ENCODE measurements around the gene COL19A1. TPM values are rescaled to one million over a fixed set of nuclear protein-coding genes. Genes with fewer than 3 reads are reported as not detected.

Gene COL19A1
- total and polyA plus RNA-seq, 9 of the 15 experiments (the other 6 are each of a cell fraction or from before 2014, with no cell fraction given) = not detected

GRCh38 chr6:69827276-69827893 is 39.0 kb upstream of the COL19A1 start (continued):
- no peak for TF ChIP-seq ZNF146 (CRISPR knock-in tag; IDR thresholded peaks at IDR 0.05; ENCODE audit: unreplicated experiment)

- POLR2A ChIA-PET = no interaction called here
- Histone ChIP-seq H3K9me1 (ENCODE audit: control insufficient read depth, insufficient read depth, low read length) (no peaks in the 10 kb centered on the region), H3K36me3 (ENCODE audit: control insufficient read depth, insufficient read depth, low read length) (no peaks in the 10 kb centered on the region), H3K4me2 (ENCODE audit: insufficient read depth, low read length) (no peak overlapping the region), H3K27ac (ENCODE audit: extremely low read depth, low read depth, low read length) (no peak overlapping the region), H4K20me1 (replicated peaks; ENCODE audit: control insufficient read depth, insufficient read depth, low read length) (no peaks in the 10 kb centered on the region), H2AFZ (ENCODE audit: low read depth, low read length) (no peak overlapping the region), H3K4me3 (no peak overlapping the region), H3K27me3 (ENCODE audit: control insufficient read depth in 2 of 2, insufficient read depth in 2 of 2, low read length in 2 of 2) (no peaks in the 10 kb centered on the region; a peak in 1 of 5 replicates), H3K4me1 (replicated peaks in 1 of 2; ENCODE audit: control insufficient read depth in 2 of 2, insufficient read depth in 2 of 2, low read length in 2 of 2) (no peaks in the 10 kb centered on the region), H3K9ac (ENCODE audit: insufficient read depth in 1 of 2, low read depth in 2 of 2, low read length in 2 of 2) (no peak overlapping the region), H3K9me3 (replicated peaks; ENCODE audit: control insufficient read depth, insufficient read depth, low read depth, low read length) (no peaks in the 10 kb centered on the region), H3K79me2 (ENCODE audit: control insufficient read depth, insufficient read depth, low read length) (no peaks in the 10 kb centered on the region)
- in situ Hi-C loops (cut with MboI) (no loop called here), intact Hi-C loops (cut with micrococcal nuclease) (no loop called here)
- CTCF ChIA-PET (ENCODE audit: low intra/inter-chr PET ratio) = no interaction called here
- no peak for FAIRE-seq
- DNase-seq (ENCODE audit: extremely low read depth in 1 of 4, low spot score in 3 of 4) = no peak
- ATAC-seq = no peak
- BruUV-seq (replicated peaks) = no TSS peak
- no peak for TF ChIP-seq BRD9 (IDR thresholded peaks at IDR 0.05; ENCODE audit: low read depth, partially characterized antibody)
- no peak for TF ChIP-seq ZNF589 (CRISPR knock-in tag; IDR thresholded peaks at IDR 0.05; ENCODE audit: low read depth)
- no peak for TF ChIP-seq ZNF354B (CRISPR knock-in tag; IDR thresholded peaks at IDR 0.05)
- no peak for TF ChIP-seq KDM5B (IDR thresholded peaks at IDR 0.05; ENCODE audit: insufficient replicate concordance, low read depth, low read length)
- no peak for TF ChIP-seq ELF2 (CRISPR knock-in tag; IDR thresholded peaks at IDR 0.05)
- TF ChIP-seq GTF2A2 (tag; IDR thresholded peaks at IDR 0.05) = no peak
- no peak for TF ChIP-seq NR2C2 (CRISPR knock-in tag; IDR thresholded peaks at IDR 0.05)
- TF ChIP-seq NR2C2 (tag; IDR thresholded peaks at IDR 0.05) = no peak
- TF ChIP-seq E2F3 (CRISPR knock-in tag; IDR thresholded peaks at IDR 0.05) = no peak
- TF ChIP-seq ESRRB (CRISPR knock-in tag; IDR thresholded peaks at IDR 0.05; ENCODE audit: borderline replicate concordance) = no peak
- TF ChIP-seq, protein P1, sequence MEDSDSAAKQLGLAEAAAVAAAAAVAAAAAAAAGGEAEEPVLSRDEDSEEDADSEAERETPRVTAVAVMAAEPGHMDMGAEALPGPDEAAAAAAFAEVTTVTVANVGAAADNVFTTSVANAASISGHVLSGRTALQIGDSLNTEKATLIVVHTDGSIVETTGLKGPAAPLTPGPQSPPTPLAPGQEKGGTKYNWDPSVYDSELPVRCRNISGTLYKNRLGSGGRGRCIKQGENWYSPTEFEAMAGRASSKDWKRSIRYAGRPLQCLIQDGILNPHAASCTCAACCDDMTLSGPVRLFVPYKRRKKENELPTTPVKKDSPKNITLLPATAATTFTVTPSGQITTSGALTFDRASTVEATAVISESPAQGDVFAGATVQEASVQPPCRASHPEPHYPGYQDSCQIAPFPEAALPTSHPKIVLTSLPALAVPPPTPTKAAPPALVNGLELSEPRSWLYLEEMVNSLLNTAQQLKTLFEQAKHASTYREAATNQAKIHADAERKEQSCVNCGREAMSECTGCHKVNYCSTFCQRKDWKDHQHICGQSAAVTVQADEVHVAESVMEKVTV (CRISPR knock-in tag; IDR thresholded peaks at IDR 0.05) = no peak
- TF ChIP-seq RNF2 (IDR thresholded peaks at IDR 0.05) = no peak
- TF ChIP-seq GATAD2A (IDR thresholded peaks at IDR 0.05) = no peak
- TF ChIP-seq NFATC3 (IDR thresholded peaks at IDR 0.05) = no peak
- TF ChIP-seq ZNF124 (CRISPR knock-in tag; IDR thresholded peaks at IDR 0.05) = no peak
- TF ChIP-seq EP300 (IDR thresholded peaks at IDR 0.05; ENCODE audit: low read length) = no peak
- TF ChIP-seq, protein P2, sequence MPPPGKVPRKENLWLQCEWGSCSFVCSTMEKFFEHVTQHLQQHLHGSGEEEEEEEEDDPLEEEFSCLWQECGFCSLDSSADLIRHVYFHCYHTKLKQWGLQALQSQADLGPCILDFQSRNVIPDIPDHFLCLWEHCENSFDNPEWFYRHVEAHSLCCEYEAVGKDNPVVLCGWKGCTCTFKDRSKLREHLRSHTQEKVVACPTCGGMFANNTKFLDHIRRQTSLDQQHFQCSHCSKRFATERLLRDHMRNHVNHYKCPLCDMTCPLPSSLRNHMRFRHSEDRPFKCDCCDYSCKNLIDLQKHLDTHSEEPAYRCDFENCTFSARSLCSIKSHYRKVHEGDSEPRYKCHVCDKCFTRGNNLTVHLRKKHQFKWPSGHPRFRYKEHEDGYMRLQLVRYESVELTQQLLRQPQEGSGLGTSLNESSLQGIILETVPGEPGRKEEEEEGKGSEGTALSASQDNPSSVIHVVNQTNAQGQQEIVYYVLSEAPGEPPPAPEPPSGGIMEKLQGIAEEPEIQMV (tag; conservative IDR thresholded peaks at IDR 0.05; ENCODE audit: low read depth) = no peak
These were observed 33.8 kb upstream of the COL19A1 start for GRCh38 chr6:69832558-69832957.
